Fibroblast of lung (primary cell): ENCODE data around the gene RUSC2. TPM values are rescaled to one million over a fixed set of nuclear protein-coding genes. Genes with fewer than 3 reads are reported as not detected.
"Not testable (repeated sequence)": the region's sequence is repeated elsewhere in the genome, so short reads cannot be mapped to it uniquely, and the experiment has no call there.

Experiments
- DNase-seq, 2 donors: peaks; one replicate each; pipeline versions ENCODE4 v3.0.0 to v3.0.0-alpha.2; 2010; ENCODE audit warnings: low read depth in 2 of 2
- H2AFZ ChIP-seq: 2 replicates; pipeline ENCODE4 v1.5.1; 2012; ENCODE audit warnings: low read length, control low read depth, inconsistent platforms
- H3K27ac ChIP-seq: 2 replicates; pipeline ENCODE4 v1.5.1; 2011; ENCODE audit warnings: low read length, control low read depth; ENCODE audit not compliant: insufficient read depth
- H3K27me3 ChIP-seq: 2 replicates; pipeline ENCODE4 v1.5.1; 2011; ENCODE audit warnings: mild to moderate bottlenecking, low read length; ENCODE audit not compliant: control insufficient read depth, insufficient read depth
- H3K36me3 ChIP-seq: 2 replicates; pipeline ENCODE4 v1.5.1; 2011; ENCODE audit warnings: low read length; ENCODE audit not compliant: control insufficient read depth, insufficient read depth
- H3K4me1 ChIP-seq: 2 replicates; pipeline ENCODE4 v1.5.1; 2011; ENCODE audit warnings: low read length; ENCODE audit not compliant: control insufficient read depth, insufficient read depth; ENCODE audit errors: extremely low read depth
- H3K4me2 ChIP-seq: 2 replicates; pipeline ENCODE4 v1.5.1; 2011; ENCODE audit warnings: low read length, control low read depth; ENCODE audit not compliant: insufficient read depth; ENCODE audit errors: extremely low read depth
- H3K4me3 ChIP-seq, 4 experiments: fragments of 200-600 bp in 1 of 4; sonication (generic) in 1 of 4; replicated peaks in 1 of 4; 2 replicates each; pipeline ENCODE4 v1.5.1; 2011 to 2016; ENCODE audit warnings: low read length in 4 of 4, low read depth in 3 of 4, mild to moderate bottlenecking in 3 of 4, control low read depth in 2 of 4, inconsistent platforms in 1 of 4, mixed read lengths in 1 of 4; ENCODE audit not compliant: insufficient read depth in 1 of 4; ENCODE audit errors: control extremely low read depth in 1 of 4
- H3K79me2 ChIP-seq: 2 replicates; pipeline ENCODE4 v1.5.1; 2012; ENCODE audit warnings: mild to moderate bottlenecking, low read length, inconsistent platforms; ENCODE audit not compliant: control insufficient read depth, insufficient read depth
- H3K9ac ChIP-seq: 2 replicates; pipeline ENCODE4 v1.5.1; 2011; ENCODE audit warnings: mild to moderate bottlenecking, low read length, control low read depth; ENCODE audit not compliant: insufficient read depth
- H3K9me3 ChIP-seq: 2 replicates; pipeline ENCODE4 v1.5.1; 2012; ENCODE audit warnings: low read depth, low read length; ENCODE audit not compliant: control insufficient read depth, insufficient read depth
- H4K20me1 ChIP-seq: 2 replicates; pipeline ENCODE4 v1.5.1; 2011; ENCODE audit warnings: low read length; ENCODE audit not compliant: control insufficient read depth, insufficient read depth; ENCODE audit errors: extremely low read depth
- CTCF ChIP-seq, 2 donors: IDR thresholded peaks in 1 of 2; conservative IDR thresholded peaks in 1 of 2; 1 replicate in 1 of 2; 2 replicates in 1 of 2; pipeline ENCODE4 v1.5.1; 2011 to 2012; ENCODE audit warnings: low read length in 2 of 2, control low read depth in 1 of 2, inconsistent platforms in 1 of 2, low read depth in 1 of 2, mild to moderate bottlenecking in 1 of 2
- EZH2 ChIP-seq: IDR thresholded peaks from 2 replicates; pipeline ENCODE4 v1.5.1; 2012; ENCODE audit warnings: low read length, control low read depth, mild to moderate bottlenecking; ENCODE audit errors: missing control alignments
- polyA plus RNA-seq, 2 donors: library from polyadenylated mRNA; depleted of rRNA in 1 of 2; stranded (reverse) in 1 of 2; unstranded in 1 of 2; fragments of >200 nt; gene quantifications; 2 replicates each; pipeline ENCODE4 v1.2.1, GENCODE V29; 2011 to 2012; ENCODE audit warnings: missing spikeins in 1 of 2
- total RNA-seq: library from RNA; depleted of rRNA; stranded (reverse); fragments of >200 nt; gene quantifications from 2 replicates; pipeline ENCODE4 v1.2.1, GENCODE V29; 2014

RUSC2 gene
- total and polyA plus RNA-seq, 2 donors (not counting 1 experiment from before 2014, with no cell fraction given) = 14.8 to 15.5 TPM

- Histone ChIP-seq H3K4me3 (peak overlapping the region; percentile 69 to 90 (median 80)), H3K9me3 (no peaks in the 10 kb centered on the region), H4K20me1 (no peaks in the 10 kb centered on the region), H3K27ac (peak overlapping the region; percentile 87), H3K4me2 (peak overlapping the region; percentile 77), H3K79me2 (peaks cover 58% of the 10 kb centered on the region), H3K9ac (peak overlapping the region; percentile 79), H3K4me1 (no peaks in the 10 kb centered on the region), H2AFZ (peak overlapping the region; percentile 24), H3K27me3 (no peaks in the 10 kb centered on the region), H3K36me3 (no peaks in the 10 kb centered on the region)
- DNase-seq = peak; percentile 51 to 55
- no peak for TF ChIP-seq EZH2
- no peak for TF ChIP-seq CTCF (conservative IDR thresholded peaks at IDR 0.05 in 1 of 2, IDR thresholded peaks at IDR 0.05 in 1 of 2; ENCODE audit: low read depth in 1 of 2, low read length in 2 of 2)
Measured at GRCh38 chr9:35490910-35491465, 1.1 kb downstream of the RUSC2 start.

- H3K4me2 ChIP-seq, H4K20me1 ChIP-seq, H3K9me3 ChIP-seq: not testable (repeated sequence)
Measured at GRCh38 chr9:35493119-35493518, 3.2 kb downstream of the RUSC2 start.

GRCh38 chr9:35495984-35496383 lies 6.1 kb downstream of the RUSC2 start:
- H3K9me3 ChIP-seq = no peaks in the 10 kb centered on the region

More at GRCh38 chr9:35493119-35493518, 3.2 kb downstream of the RUSC2 start:
- H3K36me3 ChIP-seq, H3K4me1 ChIP-seq, H2AFZ ChIP-seq, H3K27me3 ChIP-seq, DNase-seq, H3K27ac ChIP-seq, H3K4me3 ChIP-seq, H3K9ac ChIP-seq: not testable (repeated sequence)
- peaks cover 79% of the 10 kb centered on the region for H3K79me2 ChIP-seq

GRCh38 chr9:35498245-35498644 lies 8.3 kb downstream of the RUSC2 start:
- H3K9me3 ChIP-seq, H3K9ac ChIP-seq, H2AFZ ChIP-seq, H3K27me3 ChIP-seq, H3K4me1 ChIP-seq, H3K4me2 ChIP-seq, H3K27ac ChIP-seq, DNase-seq, H3K4me3 ChIP-seq, H4K20me1 ChIP-seq, H3K36me3 ChIP-seq: not testable (repeated sequence)
- H3K79me2 ChIP-seq = peaks cover 79% of the 10 kb centered on the region

More at GRCh38 chr9:35495984-35496383, 6.1 kb downstream of the RUSC2 start:
- Histone ChIP-seq H3K4me2 (no peak overlapping the region), H3K4me1 (no peaks in the 10 kb centered on the region), H3K79me2 (peaks cover 78% of the 10 kb centered on the region), H2AFZ (no peak overlapping the region), H3K27me3 (no peaks in the 10 kb centered on the region), H3K9ac (no peak overlapping the region), H3K4me3 (no peak overlapping the region), H3K36me3 (no peaks in the 10 kb centered on the region), H3K27ac (no peak overlapping the region), H4K20me1 (no peaks in the 10 kb centered on the region)
- DNase-seq = no peak
- TF ChIP-seq CTCF (conservative IDR thresholded peaks at IDR 0.05 in 1 of 2, IDR thresholded peaks at IDR 0.05 in 1 of 2; ENCODE audit: low read depth in 1 of 2, low read length in 2 of 2) (no peak), EZH2 (no peak)
